Activated CD4-positive, alpha-beta T cell treated with anti-CD3 and anti-CD28 coated beads, Interleukin-2, Interleukin-4, amounts not matched to agents 100 ng/mL and 50 ng/mL, durations not matched to agents 16 hours and 8 hours (primary cell): ENCODE data around the gene RALY.
"Not testable (repeated sequence)": the region's sequence is repeated elsewhere in the genome, so short reads cannot be mapped to it uniquely, and the experiment has no call there.

Experiments
- DNase-seq: peaks from one replicate; pipeline ENCODE4 v3.0.0-alpha.2; 2020; ENCODE audit warnings: low spot score

Gene RALY

DNA sequence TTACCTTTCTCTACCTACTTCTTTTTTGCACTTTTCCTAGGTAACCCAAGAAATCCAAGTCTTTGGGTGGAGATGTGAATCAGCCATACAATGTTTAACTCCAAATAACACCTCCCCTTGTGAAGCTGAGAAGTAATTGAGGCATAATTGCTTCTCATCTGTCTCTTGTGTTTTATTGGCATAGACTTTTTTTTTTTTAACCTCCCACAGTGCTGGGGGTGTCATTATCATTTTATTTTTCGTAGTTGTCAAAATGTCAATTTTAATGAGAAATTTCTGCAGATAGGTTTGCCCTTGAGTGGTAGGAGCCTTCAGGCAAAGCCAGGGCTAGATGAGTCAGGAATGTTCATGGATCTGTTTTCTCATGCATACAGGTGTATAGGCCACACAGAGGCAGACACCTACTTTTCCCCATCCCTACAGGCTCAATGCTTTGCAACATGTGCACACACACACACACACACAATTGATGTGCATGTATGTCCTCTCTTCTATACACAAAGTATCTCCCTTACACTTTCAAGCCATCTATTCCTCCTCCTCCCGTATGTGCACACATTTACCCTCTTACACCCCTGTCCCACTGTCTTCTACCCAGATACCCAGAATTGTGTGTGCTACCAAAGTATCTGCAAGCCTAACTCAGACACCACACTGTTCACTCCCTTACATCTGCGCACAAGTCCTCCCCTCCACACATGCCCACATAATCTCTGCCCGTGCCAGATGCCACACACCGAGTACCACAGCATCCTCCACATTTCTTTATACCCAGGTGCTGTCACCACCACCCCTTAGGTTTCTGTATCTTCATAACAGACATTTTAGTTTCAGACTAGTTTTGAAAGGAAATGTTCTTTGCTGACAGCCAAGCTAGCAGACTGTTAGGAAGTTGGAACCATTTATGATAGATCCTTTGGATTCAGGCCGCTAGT, 22.0 kb downstream of the RALY start:
- DNase-seq, result no peak

DNA sequence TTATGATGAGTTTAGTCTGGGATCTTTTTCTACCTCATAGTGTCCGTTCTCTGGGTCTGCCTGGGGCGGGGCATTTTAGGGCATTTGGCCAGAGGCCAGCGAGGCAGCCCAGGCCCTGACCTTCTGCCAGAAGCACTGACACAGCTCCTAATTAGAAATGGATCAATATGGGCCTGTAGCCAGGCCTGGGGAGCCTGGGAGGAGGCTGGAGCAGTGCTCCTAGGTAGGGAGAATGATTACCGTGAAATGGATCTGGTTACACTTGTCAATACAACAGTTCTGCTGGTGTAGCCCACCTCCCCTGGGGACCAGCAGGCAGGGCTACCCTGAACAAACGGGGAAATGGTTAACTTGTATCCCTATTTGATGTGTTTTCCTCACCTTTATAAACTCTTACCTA, 23.0 kb downstream of the RALY start:
- no peak for DNase-seq

DNA sequence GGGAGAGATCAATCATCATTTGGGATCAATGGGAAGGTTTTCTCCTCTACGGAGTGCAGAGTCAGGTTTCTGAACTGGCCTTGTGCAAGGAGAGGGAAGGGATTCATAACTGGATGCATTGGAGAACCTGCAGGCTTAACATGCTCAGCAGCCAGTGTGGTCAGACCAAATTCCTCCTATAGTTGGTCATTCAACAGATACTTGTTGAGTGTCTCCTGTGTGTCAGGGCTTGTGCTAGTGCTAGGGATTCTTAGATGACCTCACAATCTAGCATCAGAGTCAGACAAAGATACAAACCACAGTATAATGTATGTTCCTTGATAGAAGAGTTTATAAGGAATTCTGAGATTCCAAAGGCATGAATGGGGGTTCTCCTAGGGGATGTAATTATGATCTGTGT, 23.9 kb downstream of the RALY start:
- no peak for DNase-seq

DNA sequence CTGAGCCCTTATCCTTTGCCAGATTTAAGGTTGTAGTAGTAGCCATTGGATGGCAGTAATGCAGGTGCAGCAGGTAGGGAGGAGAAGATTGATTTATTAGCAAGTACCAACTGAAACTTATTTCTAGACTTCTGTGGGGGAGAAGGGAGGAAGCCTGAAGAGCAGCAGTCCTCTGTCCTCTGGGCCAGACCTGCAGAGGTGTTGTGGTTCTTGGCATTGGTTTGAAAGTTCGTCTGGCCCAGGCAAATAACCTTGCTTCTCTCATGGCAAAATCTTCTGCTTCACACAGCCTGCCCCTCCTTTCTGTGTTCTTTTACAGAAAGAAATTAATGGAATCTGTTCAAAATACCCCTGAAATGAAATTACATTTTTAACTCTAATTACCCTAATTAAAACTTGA, 24.5 kb downstream of the RALY start:
- DNase-seq, result no peak

DNA sequence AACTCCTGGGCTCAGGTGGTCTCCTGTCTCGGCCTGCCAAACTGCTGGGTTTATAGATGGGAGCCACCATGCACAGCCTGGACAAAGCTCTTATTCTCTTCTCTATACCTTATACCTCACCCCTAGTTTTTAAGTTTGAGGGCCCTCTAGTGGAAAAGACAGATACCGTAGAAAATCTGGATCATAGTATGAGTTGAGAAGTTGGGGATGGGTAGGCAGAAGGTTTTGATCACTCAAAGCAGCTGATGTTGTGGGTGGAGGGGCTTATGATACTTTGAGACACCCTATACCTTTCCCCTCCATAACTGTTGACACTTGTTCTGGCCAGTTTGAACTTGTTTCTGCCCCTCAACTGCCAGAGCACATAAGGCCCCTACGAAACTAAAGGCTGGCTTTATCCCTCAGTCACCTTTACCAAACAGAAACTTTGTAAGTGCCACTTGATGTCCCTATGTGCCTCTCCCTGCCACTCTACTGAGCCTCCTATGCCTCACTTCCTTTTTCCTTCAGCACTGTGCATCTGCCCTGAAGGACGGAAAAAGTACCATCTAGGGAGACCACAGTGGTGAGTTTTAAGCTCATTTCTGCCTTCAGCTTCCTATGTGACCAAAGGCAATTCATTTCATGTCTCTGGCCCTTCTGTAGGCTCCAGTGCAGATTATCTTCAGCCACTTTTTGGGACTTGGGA, 28.6 kb downstream of the RALY start:
- DNase-seq, result peak; percentile 23

DNA sequence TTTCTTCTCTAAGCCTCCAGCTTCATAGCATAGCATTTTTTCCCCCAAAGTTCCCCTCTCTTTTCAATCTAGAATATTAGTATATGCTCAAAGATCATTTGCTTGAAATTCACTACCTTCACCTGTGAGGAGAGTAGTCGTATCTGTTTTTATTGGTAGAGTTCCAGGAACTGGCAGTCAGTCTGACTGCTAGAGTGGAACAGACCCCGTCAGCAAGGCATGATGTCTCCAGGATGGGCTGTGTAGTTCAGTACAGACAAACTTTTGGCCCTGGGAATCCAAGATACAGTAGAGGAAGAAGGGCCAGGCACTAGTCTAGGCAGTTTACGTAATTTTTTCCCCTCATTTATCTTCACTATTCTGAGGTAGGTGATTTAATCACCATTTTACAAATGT, 29.1 kb downstream of the RALY start:
- no peak for DNase-seq

DNA sequence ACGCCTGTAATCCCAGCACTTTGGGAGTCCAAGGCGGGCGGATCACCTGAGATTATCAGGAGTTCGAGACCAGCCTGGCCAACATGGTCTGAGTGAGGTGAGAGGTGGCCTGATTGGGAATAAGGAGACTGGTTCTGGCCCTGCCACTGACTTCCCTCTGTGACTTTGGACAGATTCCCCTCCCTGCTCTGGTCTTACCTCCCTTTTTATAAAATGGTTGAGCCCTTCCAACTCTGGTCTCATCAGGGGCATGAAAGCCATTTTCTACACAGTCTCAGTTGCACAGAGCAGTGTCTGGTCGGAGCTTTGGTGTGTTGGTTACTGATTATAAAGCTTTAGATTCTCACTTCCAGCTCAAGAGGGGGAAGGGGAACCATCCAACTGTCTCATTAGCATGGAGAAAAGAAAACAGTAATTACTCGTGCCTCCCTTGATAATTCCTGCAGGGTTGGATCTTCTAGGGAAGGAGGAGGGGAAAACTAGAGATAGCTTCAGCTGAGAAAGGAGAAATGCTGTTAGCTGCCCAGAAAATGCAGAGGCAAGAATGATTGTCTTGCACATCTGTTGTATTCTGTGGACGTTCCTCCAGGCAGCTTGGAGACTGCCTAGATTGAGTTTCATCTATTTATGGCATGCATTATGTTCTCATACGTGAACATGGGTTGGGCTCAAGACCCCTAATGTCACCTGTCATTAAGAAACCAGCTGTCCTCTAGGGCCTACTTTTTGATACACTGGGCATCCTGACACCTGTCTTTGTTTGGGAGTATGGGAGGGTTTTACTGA, 30.4 kb downstream of the RALY start:
- DNase-seq, result no peak

DNA sequence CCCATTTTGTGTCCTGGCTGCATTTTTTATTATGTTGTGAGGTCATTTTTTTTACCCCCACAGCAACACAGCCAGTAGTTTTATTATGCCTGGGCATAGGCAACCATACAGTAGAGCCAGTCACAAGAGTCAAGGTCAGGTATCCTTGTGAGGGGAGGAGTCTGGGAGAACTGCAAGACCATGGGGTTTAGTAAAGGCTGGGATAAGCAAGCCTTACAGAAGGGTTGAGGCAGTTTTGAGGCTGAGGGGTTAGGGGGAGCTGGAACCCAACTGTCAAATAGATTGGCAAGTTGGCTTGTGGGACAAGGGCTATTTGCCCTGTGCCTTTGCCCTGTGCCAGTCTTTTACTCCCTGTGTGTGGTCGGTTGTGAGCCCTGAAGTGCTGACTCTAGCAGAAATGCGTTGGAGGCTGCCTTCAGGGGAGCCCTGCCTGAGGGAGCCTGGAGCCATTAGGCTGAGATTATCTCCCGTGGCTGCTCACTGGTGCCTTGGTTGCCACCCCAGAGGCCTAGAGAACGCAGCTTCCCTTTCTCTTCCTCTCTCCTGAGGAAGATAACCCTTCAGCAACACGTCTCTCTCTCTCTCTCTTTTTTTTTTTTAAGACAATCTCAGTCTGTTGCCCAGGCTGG, 31.1 kb downstream of the RALY start:
- no peak for DNase-seq

DNA sequence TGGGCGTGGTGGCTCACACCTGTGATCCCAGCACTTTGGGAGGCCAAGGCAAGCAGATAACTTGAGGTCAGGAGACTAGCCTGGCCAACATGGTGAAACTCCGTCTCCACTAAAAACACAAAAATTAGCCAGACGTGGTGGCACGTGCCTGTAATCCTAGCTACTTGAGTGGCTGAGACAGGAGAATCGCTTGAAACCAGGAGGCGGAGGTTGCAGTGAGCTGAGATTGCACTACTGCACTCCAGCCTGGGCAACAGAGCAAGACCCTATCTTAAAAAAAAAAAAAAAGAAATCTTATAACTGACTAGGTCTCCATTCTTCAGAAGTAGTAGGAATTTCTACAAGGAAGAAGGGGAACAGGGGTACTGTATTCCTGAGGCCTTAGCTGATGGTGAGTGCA, 34.3 kb downstream of the RALY start:
- DNase-seq, result not testable (repeated sequence)

DNA sequence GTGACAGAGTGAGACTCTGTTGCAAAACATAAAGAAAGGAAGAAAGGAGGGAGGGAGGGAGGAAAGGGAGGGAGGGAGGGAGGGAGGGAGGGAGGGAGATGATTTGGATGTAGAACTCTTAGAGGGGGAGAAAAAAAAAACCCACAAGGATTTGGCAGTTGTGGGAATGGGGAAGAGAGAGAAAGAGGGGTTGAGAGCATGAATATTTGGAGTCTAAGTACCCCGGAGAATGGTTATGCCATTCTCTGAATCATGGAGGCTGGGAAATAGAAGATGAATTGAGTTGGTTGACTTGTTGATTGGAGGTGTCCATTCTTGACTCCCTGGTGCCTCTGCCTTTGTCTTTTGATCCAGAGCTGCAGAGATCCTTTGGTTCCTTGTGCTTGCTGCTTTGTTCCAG, 35.7 kb downstream of the RALY start:
- no peak for DNase-seq

DNA sequence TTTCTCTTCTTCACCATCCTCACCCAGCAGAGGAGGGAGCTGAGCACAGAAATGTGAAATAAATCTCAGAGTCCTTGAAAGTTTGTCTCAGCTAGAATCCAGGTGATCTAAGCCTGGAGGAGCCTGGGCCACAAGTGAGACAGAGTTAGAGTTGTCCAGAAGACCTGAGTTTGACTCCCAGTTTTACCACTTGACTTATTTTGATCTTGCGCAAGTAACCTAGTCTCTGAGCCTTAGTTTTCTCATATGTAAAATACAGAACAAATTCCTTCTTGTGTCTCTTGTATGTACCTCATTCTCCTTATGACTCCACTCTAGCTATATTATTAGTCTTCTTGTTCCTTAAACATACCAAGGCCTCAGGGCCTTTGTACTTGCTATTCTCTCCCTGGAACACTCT, 36.7 kb downstream of the RALY start:
- no peak for DNase-seq

DNA sequence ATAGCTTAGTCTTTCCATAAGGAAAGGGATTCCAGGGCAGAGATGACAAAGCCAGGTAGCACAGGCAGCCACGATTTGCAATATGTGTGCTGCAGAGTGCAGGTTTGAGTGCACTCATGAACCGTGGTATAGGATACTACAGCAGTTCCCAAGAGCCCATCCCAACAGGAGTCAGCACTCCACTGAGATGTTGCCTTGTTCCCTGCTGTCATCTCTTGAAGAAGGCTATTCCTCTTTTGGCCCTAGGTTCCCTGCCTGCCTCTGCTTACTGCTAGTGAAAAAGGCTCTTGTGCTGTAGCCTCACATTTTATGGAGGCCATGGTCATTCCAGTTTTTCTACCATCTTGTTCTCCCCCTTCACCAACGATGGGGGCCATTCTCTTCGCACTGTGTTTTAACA, 40.2 kb downstream of the RALY start:
- DNase-seq, result no peak

DNA sequence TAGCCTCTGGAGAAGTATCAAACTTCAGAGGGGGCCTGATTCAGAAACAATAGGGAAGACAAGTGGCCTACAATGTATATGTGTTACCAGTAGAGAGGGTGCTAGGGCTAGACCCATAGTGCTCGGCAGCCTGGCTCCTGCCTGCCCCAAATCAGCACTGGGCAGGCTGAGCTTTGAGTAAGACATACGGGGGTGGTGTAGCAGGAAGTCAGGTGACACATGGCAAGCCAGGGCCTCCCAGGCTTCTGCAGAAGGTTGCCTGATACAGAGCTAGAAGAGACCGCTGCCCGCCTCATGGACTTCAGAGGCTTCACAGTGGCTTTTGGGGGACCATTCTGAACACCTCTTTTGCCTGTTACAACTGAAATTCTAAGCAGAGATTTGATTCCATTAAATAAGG, 43.4 kb downstream of the RALY start:
- peak; percentile 25 for DNase-seq

DNA sequence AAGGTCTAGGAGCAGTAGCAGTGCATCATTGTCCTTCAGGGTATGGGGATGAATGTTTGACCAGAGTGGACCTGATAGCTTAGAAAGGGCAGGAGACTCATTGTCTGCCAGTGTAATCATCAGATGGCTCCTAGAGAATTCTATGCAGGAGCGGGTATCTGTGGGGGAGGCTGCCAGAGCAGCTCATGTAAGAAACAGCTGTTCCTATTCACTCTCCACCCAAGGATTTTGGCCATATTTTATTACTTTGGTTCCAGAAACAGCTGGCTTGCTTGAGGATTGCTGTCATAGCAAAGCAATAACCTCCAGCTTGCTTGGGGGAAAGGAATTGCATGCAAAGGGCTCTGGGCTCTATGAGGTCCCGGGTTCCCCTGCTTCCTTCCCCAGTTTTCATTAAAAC, 44.1 kb downstream of the RALY start:
- no peak for DNase-seq

DNA sequence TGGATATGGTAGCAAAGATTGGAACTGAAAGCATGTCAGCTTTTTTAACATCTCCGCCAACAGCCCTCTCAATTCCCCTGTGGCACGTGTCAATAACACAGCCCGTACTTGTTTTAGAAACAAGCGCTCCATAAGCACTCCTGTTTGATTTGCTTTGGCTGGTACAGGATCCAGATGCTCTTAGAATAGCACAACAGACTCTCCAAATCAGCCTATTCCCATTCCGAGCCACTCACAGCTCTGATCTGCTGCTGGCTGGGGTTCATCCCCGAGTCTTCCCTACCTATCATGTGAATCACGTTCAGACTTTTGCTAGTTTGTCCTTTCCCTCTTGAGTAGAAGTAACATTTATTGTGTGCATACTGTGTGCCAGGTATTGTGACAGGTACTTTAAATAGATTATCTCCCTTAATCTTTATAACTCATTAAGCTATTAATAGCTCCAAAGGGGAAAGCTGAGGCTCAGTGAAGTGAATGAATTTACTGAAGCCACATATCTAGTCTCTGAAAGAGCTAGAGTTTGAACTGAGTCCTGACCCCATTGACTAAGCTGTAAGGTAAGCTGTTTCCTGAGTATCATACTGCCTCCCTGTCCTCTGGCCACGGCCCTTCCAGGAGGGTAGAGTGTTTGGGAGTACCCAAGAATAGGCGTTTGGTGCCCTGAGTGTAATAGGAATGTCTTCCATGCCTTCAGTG, 46.7 kb downstream of the RALY start:
- no peak for DNase-seq

DNA sequence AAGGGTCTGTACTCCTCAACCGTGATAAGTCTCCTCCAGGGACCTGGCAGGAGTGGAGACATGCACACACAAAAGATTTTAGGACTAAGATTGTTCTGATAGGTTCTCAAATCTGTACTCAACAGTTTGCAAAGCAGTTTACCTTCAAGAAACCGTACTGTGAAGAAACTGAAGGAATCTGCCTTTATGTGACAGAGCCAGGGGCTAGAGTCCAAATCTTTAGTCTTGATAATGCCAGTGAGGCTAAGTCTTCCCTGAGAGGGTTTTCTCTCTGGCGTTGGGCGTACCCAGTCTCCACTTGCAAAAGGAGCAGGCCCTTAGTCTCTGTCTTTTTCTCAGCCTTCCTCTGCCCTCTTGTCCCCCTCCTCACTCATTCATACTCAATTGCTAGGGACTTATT, 47.5 kb downstream of the RALY start:
- DNase-seq, result no peak

DNA sequence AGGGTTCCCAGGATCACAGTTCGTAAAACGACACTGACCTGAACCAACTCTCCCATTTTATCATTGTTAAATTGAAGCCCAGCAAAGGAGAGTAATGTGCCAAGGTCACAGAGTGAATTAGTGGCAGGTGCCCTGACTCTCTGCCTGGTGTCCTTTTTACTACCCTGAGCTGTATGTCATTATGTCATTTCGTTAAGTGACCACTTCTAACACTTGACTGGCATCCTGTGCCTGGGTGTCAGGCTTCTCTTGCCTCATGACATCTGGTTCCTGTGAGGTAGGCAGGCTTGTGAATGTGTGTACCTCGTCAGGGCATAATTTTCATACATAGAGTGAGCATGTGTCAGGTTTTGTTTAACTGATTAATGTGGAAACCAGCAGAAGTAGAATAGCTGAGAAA, 48.6 kb downstream of the RALY start:
- DNase-seq, result no peak

DNA sequence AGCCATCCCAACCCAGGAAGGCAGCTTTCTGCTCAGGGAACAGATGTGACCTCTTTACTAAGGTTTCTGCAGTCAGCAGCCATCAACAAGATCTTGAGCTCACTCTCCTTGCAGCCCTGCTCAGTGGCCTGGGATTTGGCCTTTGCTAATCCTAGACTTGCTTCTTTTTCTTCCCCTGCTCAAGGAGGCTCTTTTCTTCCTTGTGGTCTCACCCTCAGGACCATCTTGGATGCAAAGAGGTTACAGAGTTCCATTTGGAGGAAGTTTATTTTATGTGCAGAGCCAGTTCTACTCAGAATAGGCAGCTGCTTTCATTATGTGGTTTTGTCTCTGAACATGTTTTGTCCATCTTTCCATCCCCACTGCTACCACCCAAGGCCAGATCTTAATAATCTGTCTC, 49.3 kb downstream of the RALY start:
- no peak for DNase-seq

DNA sequence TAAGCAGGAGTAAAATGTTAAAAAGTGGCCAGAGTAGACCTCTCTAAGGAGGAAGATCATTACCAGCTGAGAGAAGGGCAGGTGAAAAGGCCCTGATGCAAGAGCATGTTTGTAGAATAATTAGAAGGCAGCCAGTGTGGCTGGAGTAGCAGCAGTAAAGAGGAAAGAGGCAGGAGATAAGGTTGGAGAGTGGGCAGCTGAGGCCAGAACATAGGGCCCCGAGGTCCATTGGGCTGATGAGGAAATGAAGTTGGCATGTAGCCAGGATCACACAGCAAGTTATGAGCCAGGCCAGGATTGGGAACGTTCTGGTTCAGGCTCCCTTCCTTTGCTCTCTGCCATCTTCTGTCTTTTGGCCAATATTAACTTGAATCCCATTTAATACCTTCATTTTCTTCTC, 51.6 kb downstream of the RALY start:
- DNase-seq, result no peak

DNA sequence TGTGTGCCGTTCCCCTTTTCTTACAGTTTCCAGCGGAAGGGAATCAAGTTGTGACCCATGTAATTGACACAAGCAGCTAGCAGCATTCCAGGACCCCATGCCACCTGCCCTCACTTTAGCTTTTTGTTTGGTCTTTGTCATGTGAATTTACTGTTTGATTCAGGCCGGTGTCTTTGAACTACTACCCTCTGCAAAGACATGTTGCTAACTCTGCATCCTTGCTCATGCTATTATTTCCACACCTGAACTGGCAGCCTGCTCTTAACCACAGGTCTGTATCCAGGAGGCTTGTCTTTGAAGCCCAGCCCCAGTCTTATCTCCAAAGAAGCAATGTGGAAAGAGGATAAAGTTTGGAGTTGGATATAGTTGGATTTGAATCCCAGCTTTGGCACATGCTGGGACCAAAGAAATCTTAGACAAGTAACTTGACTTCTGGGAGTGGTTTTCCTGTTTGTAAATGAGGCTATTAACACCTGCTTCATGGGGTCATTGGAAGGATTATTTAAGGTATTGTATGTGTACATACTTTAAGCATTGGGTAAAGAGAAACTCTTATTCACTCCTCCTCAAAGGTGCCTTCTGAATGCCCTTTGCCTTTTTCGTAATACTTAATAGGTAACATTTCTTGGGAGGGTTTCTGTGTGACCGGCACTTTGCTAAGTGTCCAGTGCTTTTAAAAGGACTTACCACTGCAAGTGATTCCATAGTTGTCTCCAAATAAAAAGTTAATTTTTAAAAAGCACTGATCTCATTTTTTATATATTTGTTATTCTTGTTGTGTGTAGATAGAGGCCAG, 52.4 kb downstream of the RALY start:
- DNase-seq, result no peak
